MM.1S (cell line): ENCODE measurements around the gene VCPKMT.

Experiments
- DNase-seq: peaks from one replicate; pipeline ENCODE4 v3.0.0-alpha.2; 2015
- H2AFZ ChIP-seq: fragments of 300-600 bp; sonication (generic); 2 replicates; pipeline ENCODE4 v1.6.0; 2016; ENCODE audit warnings: antibody characterized with exemption, low read length
- H3F3A ChIP-seq: fragments of 300-600 bp; sonication (generic); 2 replicates; pipeline ENCODE4 v1.6.1; 2016; ENCODE audit warnings: mild to moderate bottlenecking, antibody characterized with exemption, low read length, moderate library complexity, mixed read lengths; ENCODE audit not compliant: insufficient read depth
- H3K27ac ChIP-seq: fragments of 300-600 bp; sonication (generic); 2 replicates; pipeline ENCODE4 v1.5.1; 2016; ENCODE audit warnings: mild to moderate bottlenecking, low read length
- H3K27me3 ChIP-seq: fragments of 300-600 bp; sonication (generic); replicated peaks from 2 replicates; pipeline ENCODE4 v1.6.0; 2016; ENCODE audit warnings: low read length; ENCODE audit not compliant: insufficient read depth
- H3K36me3 ChIP-seq: fragments of 300-600 bp; sonication (generic); replicated peaks from 2 replicates; pipeline ENCODE4 v1.6.1; 2016; ENCODE audit warnings: mild to moderate bottlenecking, low read length, mixed read lengths; ENCODE audit not compliant: insufficient read depth
- H3K4me1 ChIP-seq: fragments of 300-600 bp; sonication (generic); 2 replicates; pipeline ENCODE4 v1.6.1; 2016; ENCODE audit warnings: low read length, mixed read lengths
- H3K4me2 ChIP-seq: fragments of 300-600 bp; sonication (generic); 2 replicates; pipeline ENCODE4 v1.6.0; 2016; ENCODE audit warnings: low read depth, low read length
- H3K4me3 ChIP-seq: fragments of 300-600 bp; sonication (generic); 2 replicates; pipeline ENCODE4 v1.5.1; 2016; ENCODE audit warnings: low read length, mixed read lengths
- H3K79me2 ChIP-seq: fragments of 300-600 bp; sonication (generic); 2 replicates; pipeline ENCODE4 v1.6.1; 2016; ENCODE audit warnings: mixed run types, low read length, mixed read lengths
- H3K9ac ChIP-seq: fragments of 300-600 bp; sonication (generic); 2 replicates; pipeline ENCODE4 v1.6.1; 2016; ENCODE audit warnings: low read length, mixed read lengths
- H3K9me2 ChIP-seq: fragments of 300-600 bp; sonication (generic); replicated peaks from 2 replicates; pipeline ENCODE4 v1.6.1; 2016; ENCODE audit warnings: mild to moderate bottlenecking, low read length, mixed read lengths; ENCODE audit not compliant: insufficient read depth
- H3K9me3 ChIP-seq: fragments of 300-600 bp; sonication (generic); replicated peaks from 2 replicates; pipeline ENCODE4 v1.6.1; 2016; ENCODE audit warnings: mild to moderate bottlenecking, low read length, mixed read lengths; ENCODE audit not compliant: insufficient read depth
- H4K20me1 ChIP-seq: fragments of 300-600 bp; sonication (generic); 2 replicates; pipeline ENCODE4 v1.6.1; 2016; ENCODE audit warnings: mild to moderate bottlenecking, low read length, moderate library complexity, mixed read lengths; ENCODE audit not compliant: insufficient read depth
- EZH2 ChIP-seq: fragments of 300-600 bp; sonication (generic); optimal IDR thresholded peaks from 2 replicates; pipeline ENCODE3; 2017; ENCODE audit warnings: low read depth, mild to moderate bottlenecking, antibody characterized with exemption, low read length, mixed read lengths
- EZH2phosphoT487 ChIP-seq: fragments of 300-600 bp; sonication (generic); IDR thresholded peaks from 2 replicates; pipeline ENCODE4 v1.6.1; 2018; ENCODE audit warnings: antibody characterized with exemption, low read length
- TF ChIP-seq, protein P1 (sequence below): fragments of 300-600 bp; sonication (generic); IDR thresholded peaks from 2 replicates; pipeline ENCODE4 v1.5.1; 2016; ENCODE audit warnings: antibody characterized with exemption, low read length, mixed read lengths

VCPKMT gene

DNA sequence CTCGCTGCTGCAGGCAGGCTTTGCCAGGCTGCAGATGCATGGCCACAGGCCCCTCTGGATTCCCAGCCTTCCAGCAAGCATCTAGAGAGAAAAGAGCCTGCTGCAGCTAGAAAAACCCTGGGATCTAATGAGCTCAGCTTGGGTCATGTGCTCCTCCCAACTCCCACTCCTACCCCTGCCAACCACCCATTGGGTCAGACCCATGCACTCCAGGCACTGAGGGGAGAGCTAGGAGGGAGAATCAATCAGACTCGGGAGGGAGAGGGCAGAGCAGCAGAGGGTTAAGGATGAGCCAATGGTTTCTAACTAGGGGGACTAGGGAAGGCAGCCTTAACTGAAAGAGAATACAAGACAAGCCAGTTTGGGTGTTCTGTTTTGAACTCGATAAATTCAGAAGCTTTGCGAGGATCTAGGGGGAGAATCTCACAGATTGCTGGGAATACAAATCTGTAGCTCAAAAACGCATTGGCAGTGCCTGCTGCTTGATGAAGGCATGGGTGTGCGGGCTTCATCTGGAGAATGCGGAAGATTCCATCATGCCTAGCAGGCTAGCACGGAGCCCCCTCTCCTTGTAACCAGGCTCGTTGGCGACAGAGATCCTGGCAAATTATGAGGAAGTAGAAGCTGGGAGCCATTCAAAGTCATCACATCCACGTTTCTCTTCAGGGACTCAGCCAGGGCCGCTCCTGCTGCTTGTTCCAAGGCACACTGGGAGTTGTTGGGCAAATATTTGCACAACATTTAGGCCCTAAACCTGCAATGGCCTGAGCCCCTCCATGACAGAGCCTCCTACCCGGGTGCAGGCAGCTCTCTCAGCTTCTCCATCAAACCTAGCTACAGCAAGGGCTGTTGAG is 56.4 kb downstream of the VCPKMT start:
- H3K27me3 ChIP-seq = no peaks in the 10 kb centered on the region
- H3K9me3 ChIP-seq = no peaks in the 10 kb centered on the region
- no peak for TF ChIP-seq EZH2
- TF ChIP-seq EZH2phosphoT487 = no peak
- TF ChIP-seq, protein P1, sequence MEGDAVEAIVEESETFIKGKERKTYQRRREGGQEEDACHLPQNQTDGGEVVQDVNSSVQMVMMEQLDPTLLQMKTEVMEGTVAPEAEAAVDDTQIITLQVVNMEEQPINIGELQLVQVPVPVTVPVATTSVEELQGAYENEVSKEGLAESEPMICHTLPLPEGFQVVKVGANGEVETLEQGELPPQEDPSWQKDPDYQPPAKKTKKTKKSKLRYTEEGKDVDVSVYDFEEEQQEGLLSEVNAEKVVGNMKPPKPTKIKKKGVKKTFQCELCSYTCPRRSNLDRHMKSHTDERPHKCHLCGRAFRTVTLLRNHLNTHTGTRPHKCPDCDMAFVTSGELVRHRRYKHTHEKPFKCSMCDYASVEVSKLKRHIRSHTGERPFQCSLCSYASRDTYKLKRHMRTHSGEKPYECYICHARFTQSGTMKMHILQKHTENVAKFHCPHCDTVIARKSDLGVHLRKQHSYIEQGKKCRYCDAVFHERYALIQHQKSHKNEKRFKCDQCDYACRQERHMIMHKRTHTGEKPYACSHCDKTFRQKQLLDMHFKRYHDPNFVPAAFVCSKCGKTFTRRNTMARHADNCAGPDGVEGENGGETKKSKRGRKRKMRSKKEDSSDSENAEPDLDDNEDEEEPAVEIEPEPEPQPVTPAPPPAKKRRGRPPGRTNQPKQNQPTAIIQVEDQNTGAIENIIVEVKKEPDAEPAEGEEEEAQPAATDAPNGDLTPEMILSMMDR = no peak
- no peak overlapping the region for H3K27ac ChIP-seq
- H4K20me1 ChIP-seq = no peaks in the 10 kb centered on the region
- no peak overlapping the region for H3K9ac ChIP-seq
- H3F3A ChIP-seq = peaks cover 14% of the 10 kb centered on the region
- H3K4me2 ChIP-seq = no peak overlapping the region
- no peak overlapping the region for H2AFZ ChIP-seq
- no peak for DNase-seq
- H3K79me2 ChIP-seq = no peaks in the 10 kb centered on the region
- H3K9me2 ChIP-seq = no peaks in the 10 kb centered on the region
- peaks cover 25% of the 10 kb centered on the region for H3K4me1 ChIP-seq
- no peaks in the 10 kb centered on the region for H3K36me3 ChIP-seq
- H3K4me3 ChIP-seq = no peak overlapping the region
